ENCODE measurements around the gene FOXN1. TPM values are rescaled to one million over a fixed set of nuclear protein-coding genes. Genes with fewer than 3 reads are reported as not detected.

FOXN1 gene
- polyA plus RNA-seq, 1 of the 3 experiments (the other 2 are of a cell fraction) = not detected

GRCh38 chr17:28572259-28573039, 66.3 kb downstream of the FOXN1 start:
- peak overlapping the region; percentile 77 for H3K4me2 ChIP-seq
- peaks cover 4 to 38% of the 10 kb centered on the region in 2 experiments; a peak in 3 of 4 replicates for H3K4me1 ChIP-seq (ENCODE audit: control insufficient read depth in 1 of 2, insufficient read depth in 2 of 2, low read depth in 1 of 2, low read length in 1 of 2)
- TF ChIP-seq SMC3 (IDR thresholded peaks at IDR 0.05; ENCODE audit: low read depth, low read length) (no peak), MAX (IDR thresholded peaks at IDR 0.05; ENCODE audit: low read depth) (no peak), FOXM1 (IDR thresholded peaks at IDR 0.05; ENCODE audit: low read depth) (no peak), ZBTB33 (IDR thresholded peaks at IDR 0.05; ENCODE audit: borderline replicate concordance, low read depth) (no peak), REST (IDR thresholded peaks at IDR 0.05; ENCODE audit: low read depth, low read length) (no peak), YY1 (IDR thresholded peaks at IDR 0.05; ENCODE audit: low read depth) (no peak), MXI1 (IDR thresholded peaks at IDR 0.05; ENCODE audit: low read depth, low read length) (no peak), TEAD4 (IDR thresholded peaks at IDR 0.05; ENCODE audit: borderline replicate concordance, insufficient read depth) (no peak), ELF1 (IDR thresholded peaks at IDR 0.05) (no peak), RCOR1 (IDR thresholded peaks at IDR 0.05; ENCODE audit: low read length) (no peak), GATA2 (CRISPR knock-in tag; IDR thresholded peaks at IDR 0.05) (no peak), EP300 (IDR thresholded peaks at IDR 0.05; ENCODE audit: borderline replicate concordance in 1 of 2, low read depth in 1 of 2, low read length in 1 of 2) (no peak), IRF3 (IDR thresholded peaks at IDR 0.05; ENCODE audit: low read depth, low read length) (no peak), NFIC (IDR thresholded peaks at IDR 0.05; ENCODE audit: borderline replicate concordance) (no peak), NRF1 (IDR thresholded peaks at IDR 0.05; ENCODE audit: low read depth, low read length) (no peak), USF1 (IDR thresholded peaks at IDR 0.05; ENCODE audit: borderline replicate concordance, low read depth) (no peak), CTCF (IDR thresholded peaks at IDR 0.05) (no peak), FOSL2 (IDR thresholded peaks at IDR 0.05; ENCODE audit: borderline replicate concordance, low read depth) (no peak)
- peak overlapping the region; percentile 77; the same call in 1 of the 2 replicates for H2AFZ ChIP-seq (ENCODE audit: low read depth)
- no peaks in the 10 kb centered on the region for H3K27me3 ChIP-seq (ENCODE audit: insufficient read depth)
- no peaks in the 10 kb centered on the region for H3K9me2 ChIP-seq
- peaks cover 30% of the 10 kb centered on the region for H3K79me2 ChIP-seq (ENCODE audit: insufficient read depth)
- 90% methylated on average over 5 of the region's 5 CpGs for WGBS (ENCODE audit: low lambda C conversion rate)
- no peak overlapping the region for H3K27ac ChIP-seq (ENCODE audit: low read depth in 2 of 2, low read length in 1 of 2)
- H3K9me3 ChIP-seq = no peaks in the 10 kb centered on the region
- peak overlapping the region in 1 of 2 experiments; percentile 82; a peak in 1 of 4 replicates for H3K4me3 ChIP-seq (ENCODE audit: low read depth in 2 of 2, low read length in 1 of 2)
- no peak for DNase-seq
- ChIA-PET POLR2A (interaction anchor here (0.9 kb wide), 1 partner anchor 27 kb away, joined by 3 read pairs; no protein-coding TSS in a partner anchor), CTCF (interaction anchor here (0.7 to 3.1 kb wide), 10 partner anchors 19 to 172 kb away, joined by 3 to 13 read pairs (median 4); partner anchors contain the start of genes BLTP2 and RSKR)
- peaks cover 6% of the 10 kb centered on the region for H3F3A ChIP-seq (replicated peaks; ENCODE audit: insufficient read depth)
- H3K9ac ChIP-seq = 0 out of 2 replicates have a peak overlapping the region, but pooled peaks have one; percentile 50
- no peaks in the 10 kb centered on the region for H4K20me1 ChIP-seq (ENCODE audit: insufficient read depth)
- peaks cover 3 to 6% of the 10 kb centered on the region in 2 experiments for H3K36me3 ChIP-seq (replicated peaks in 1 of 2; ENCODE audit: control insufficient read depth in 1 of 2, insufficient read depth in 2 of 2, low read length in 1 of 2)
